Stromal cell of bone marrow (primary cell): ENCODE data around the gene TECTA.
"Not testable (repeated sequence)": the region's sequence is repeated elsewhere in the genome, so short reads cannot be mapped to it uniquely, and the experiment has no call there.

Source experiments
- DNase-seq: peaks from one replicate; pipeline ENCODE4 v3.0.0-alpha.2; 2012; ENCODE audit warnings: low read depth

TECTA gene

GRCh38 chr11:121229495-121230215 is 128.6 kb downstream of the TECTA start:
- no peak for DNase-seq

- DNase-seq, result no peak
These were observed 130.7 kb downstream of the TECTA start for GRCh38 chr11:121231576-121232278.

- no peak for DNase-seq
These were observed 134.0 kb downstream of the TECTA start for GRCh38 chr11:121235057-121235456.

GRCh38 chr11:121236115-121237001 is 135.3 kb downstream of the TECTA start:
- no peak for DNase-seq

- not testable (repeated sequence) for DNase-seq
These were observed 136.2 kb downstream of the TECTA start for GRCh38 chr11:121237247-121237646.

DNA sequence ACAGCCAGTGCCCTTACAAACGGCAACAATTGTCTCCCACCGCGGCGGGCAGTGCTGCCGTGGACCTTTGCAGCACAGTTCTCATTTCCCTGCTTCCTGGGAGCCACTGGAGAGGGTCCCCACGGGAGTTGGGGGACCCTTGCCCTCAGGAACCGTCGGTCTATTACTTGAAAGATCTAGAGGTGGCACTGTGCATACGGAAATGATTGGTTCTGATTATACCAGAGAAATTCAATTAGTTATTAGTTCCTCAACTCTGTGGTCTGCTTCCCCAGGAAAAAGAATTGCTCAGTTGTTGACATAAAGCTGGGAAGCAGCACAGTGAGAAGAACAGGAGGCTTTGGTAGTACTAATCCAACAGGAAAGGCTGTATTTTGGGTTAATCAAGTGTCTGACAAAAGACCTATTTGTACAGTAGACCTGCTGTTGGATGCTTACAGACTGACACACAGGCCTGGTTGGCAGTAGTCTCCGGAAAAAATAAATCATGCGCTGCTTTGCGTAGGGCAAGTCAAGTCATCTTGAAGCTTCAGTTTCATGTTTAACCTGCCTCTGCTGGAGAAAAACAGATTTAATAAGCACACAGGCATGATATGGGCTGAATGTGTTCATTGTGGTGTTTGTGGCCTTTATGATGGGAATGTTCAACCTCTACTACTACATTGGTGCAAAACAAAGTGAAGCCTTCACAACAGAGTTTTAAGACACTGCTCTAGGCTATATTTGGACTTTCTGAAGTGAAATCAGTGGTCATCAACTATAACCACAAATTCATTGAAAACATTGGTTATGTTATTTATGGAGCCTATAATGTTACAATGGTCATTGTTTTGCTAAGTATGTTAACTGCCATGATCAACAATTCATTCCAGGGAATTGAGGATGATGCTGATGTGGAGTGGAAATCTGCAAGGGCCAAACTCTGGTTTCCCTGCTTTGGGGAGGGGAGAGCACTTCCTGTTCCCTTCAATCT is 136.9 kb downstream of the TECTA start:
- DNase-seq, result peak; percentile 59

DNA sequence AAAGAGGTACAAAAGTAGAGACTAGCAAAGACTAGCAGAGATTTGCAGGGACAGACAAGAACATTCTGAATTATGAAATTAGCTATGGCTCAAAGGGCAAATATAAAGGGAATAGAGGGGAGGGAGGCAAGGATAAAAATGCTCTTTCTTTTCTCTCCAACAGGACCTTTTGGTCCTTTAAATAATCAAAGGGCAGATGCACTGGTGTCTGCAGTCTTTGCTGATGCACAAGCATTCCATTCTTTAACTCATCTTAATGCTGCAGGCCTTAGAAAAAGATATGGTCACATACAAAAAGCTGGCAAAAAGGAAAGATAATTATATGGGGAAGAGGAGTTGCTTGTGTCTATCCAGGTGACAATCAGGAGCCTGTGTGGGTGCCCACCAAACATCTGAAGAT is 137.9 kb downstream of the TECTA start:
- DNase-seq, result no peak

GRCh38 chr11:121240001-121240400 is 139.0 kb downstream of the TECTA start:
- DNase-seq, result not testable (repeated sequence)

DNA sequence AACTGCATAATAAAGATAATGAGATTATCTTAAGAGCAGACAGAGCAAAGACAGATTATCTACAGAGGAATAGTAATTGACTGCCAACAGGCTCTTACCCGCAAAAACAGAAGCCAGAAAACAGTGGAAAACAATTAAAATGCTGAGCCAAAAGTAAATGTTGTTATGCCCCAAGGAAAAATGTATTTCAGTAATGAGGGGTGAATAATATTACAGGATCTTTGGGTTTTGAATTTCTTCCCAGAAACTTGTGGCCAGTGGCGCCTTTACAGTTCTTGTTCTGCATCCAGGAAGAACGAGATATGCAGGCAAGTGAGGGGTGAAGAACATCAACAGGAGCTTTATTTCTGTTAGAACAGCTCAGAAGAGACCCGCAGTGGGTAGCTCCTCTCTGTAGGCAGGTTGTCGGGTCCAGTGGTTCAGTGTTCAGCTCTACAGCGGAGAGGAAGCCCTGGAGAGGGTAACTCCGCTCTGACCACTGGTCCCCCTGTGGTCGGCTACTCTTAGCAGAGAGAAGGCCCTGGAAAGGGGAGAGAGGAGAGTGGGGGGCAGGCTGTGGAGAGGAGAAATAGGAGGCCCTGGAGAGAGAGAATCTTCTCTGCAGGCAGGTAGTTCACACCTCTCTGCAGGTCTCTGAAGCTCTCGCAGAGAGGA is 139.7 kb downstream of the TECTA start:
- DNase-seq, result peak; percentile 45
